ENCODE data around the gene KCNK17. TPM values are rescaled to one million over a fixed set of nuclear protein-coding genes. Genes with fewer than 3 reads are reported as not detected.

The KCNK17 gene, protein sequence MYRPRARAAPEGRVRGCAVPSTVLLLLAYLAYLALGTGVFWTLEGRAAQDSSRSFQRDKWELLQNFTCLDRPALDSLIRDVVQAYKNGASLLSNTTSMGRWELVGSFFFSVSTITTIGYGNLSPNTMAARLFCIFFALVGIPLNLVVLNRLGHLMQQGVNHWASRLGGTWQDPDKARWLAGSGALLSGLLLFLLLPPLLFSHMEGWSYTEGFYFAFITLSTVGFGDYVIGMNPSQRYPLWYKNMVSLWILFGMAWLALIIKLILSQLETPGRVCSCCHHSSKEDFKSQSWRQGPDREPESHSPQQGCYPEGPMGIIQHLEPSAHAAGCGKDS
- total RNA-seq (2022), result not detected in 2 replicates
- not detected for Bru-seq, nascent RNA
- BruChase-seq, experiment 1, labeled RNA remaining after a 2-hour chase, result percentile 5 among the genes with signal in this experiment
- BruChase-seq, experiment 2, labeled RNA remaining after a 6-hour chase, result not detected
- long read RNA-seq, result 0 reads

DNA sequence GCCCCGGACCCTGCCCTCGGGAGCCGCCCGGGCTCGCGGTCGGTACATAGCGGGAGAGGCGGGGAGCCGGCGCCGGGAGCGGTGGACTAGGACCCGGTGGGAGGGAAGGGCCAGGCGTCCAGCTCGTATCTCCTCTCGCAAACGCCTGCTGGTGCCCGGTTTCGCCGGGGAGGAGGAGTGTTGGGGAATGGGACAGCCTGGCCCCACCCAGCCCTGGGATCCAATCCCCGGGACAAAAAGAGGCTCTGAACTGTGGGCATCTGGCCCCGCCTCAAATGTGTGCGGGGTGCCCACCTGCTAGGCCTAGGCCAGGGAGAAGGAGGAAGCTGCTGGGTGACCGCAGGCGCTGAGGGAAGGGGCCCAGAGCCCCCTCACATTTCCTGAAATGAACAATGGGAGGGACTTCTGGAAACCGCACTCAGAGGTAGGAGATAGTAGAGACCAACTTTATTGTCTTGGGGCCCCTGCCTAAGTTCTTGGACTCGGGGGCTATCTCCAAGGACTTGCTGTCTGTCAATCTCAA lies at the start of gene KCNK17:
KCNK17 (minus strand) TSS at position 147 of the 523 bp plus-strand sequence; CDS start at position 48, 99 bp downstream.
- peak within 1 kb of the TSS; percentile 63 for H3K4me3 Mint-ChIP-seq (ENCODE audit: unreplicated experiment)
- intact Hi-C loops (cut with micrococcal nuclease; ENCODE audit: unreplicated experiment), result no loop called here
- H3K4me1 Mint-ChIP-seq (ENCODE audit: low read depth, unreplicated experiment), result no peaks in the 10 kb centered on the region
- peaks cover 19% of the 10 kb centered on the region for H3K27me3 Mint-ChIP-seq (ENCODE audit: insufficient read depth, unreplicated experiment)
- Histone ChIP-seq H3K4me3 (ENCODE audit: low read depth, low read length) (peak within 1 kb of the TSS; percentile 8), H3K27me3 (replicated peaks; ENCODE audit: control insufficient read depth, insufficient read depth, low read length) (peaks cover 7% of the 10 kb centered on the region), H3K4me1 (no peaks in the 10 kb centered on the region), H3K36me3 (ENCODE audit: control insufficient read depth, insufficient read depth, low read length) (no peaks in the 10 kb centered on the region), H3K9me3 (no peaks in the 10 kb centered on the region)
- ChIA-PET CTCF (interaction anchor here (1.1 kb wide), 1 partner anchor 21 kb away, joined by 3 read pairs; no protein-coding TSS in a partner anchor), POLR2A (interaction anchor here (0.5 kb wide), 1 partner anchor 345 kb away, joined by 3 read pairs; no protein-coding TSS in a partner anchor)
- BruUV-seq (replicated peaks), result no TSS peak
- DNase-seq, result no peak
- H3K27ac Mint-ChIP-seq (ENCODE audit: unreplicated experiment), result no peak within 1 kb of the TSS
- TF ChIP-seq CTCF (IDR thresholded peaks at IDR 0.05; ENCODE audit: insufficient read depth in 1 of 2, low read depth in 1 of 2, low read length in 1 of 2, severe bottlenecking in 1 of 2, unreplicated experiment in 1 of 2), result no peak
- no peaks in the 10 kb centered on the region for H3K9me3 Mint-ChIP-seq (ENCODE audit: unreplicated experiment)
- peaks cover 8% of the 10 kb centered on the region for H3K36me3 Mint-ChIP-seq (ENCODE audit: insufficient read depth, unreplicated experiment)

- H3K36me3 ChIP-seq (ENCODE audit: control insufficient read depth, insufficient read depth, low read length), result no peaks in the 10 kb centered on the region
- BruUV-seq (replicated peaks), result no TSS peak
- intact Hi-C loops (cut with micrococcal nuclease; ENCODE audit: unreplicated experiment), result loop anchor here (2.0 kb wide), 1 partner anchor 530 kb away; no protein-coding TSS in a partner anchor
- Mint-ChIP-seq H3K4me1 (ENCODE audit: low read depth, unreplicated experiment) (no peaks in the 10 kb centered on the region), H3K27me3 (ENCODE audit: insufficient read depth, unreplicated experiment) (peaks cover 13% of the 10 kb centered on the region), H3K27ac (ENCODE audit: unreplicated experiment) (no peak overlapping the region), H3K36me3 (ENCODE audit: insufficient read depth, unreplicated experiment) (no peaks in the 10 kb centered on the region), H3K9me3 (ENCODE audit: unreplicated experiment) (no peaks in the 10 kb centered on the region), H3K4me3 (ENCODE audit: unreplicated experiment) (no peak overlapping the region)
- H3K9me3 ChIP-seq, result no peaks in the 10 kb centered on the region
- H3K27me3 ChIP-seq (replicated peaks; ENCODE audit: control insufficient read depth, insufficient read depth, low read length), result no peaks in the 10 kb centered on the region
- no peaks in the 10 kb centered on the region for H3K4me1 ChIP-seq
- no peak for TF ChIP-seq CTCF (IDR thresholded peaks at IDR 0.05; ENCODE audit: insufficient read depth in 1 of 2, low read depth in 1 of 2, low read length in 1 of 2, severe bottlenecking in 1 of 2, unreplicated experiment in 1 of 2)
- no peak for DNase-seq
- CTCF ChIA-PET, result interaction anchor here (0.6 kb wide), 1 partner anchor 72 kb away, joined by 3 read pairs; no protein-coding TSS in a partner anchor
- H3K4me3 ChIP-seq (ENCODE audit: low read depth, low read length), result no peak overlapping the region
- POLR2A ChIA-PET, result no interaction called here
Observed at GRCh38 chr6:39363280-39363679, 49.1 kb upstream of the KCNK17 start.

DNA sequence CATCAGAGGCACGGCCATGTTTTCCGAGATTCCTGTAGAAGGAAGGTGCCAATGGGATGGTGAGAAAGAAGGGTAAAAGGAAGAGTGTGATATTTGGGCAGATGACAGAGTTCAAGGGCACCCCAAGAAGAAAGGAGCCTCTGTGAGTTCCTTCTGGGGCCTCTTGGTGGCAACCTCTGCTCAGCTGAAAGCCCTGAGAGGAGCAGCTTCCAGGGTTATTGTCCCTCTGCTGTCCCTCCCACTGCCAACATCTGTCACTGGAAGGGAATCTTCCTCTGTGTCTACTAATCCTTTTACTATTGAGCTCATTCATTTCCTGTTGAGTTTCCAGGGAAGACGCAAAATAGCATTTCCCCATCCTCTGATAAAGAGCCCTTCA lies 48.3 kb upstream of the KCNK17 start:
- H3K27me3 Mint-ChIP-seq (ENCODE audit: insufficient read depth, unreplicated experiment), result peaks cover 13% of the 10 kb centered on the region
- ChIA-PET CTCF (interaction anchor here (0.7 to 1.2 kb wide), 3 partner anchors 8 to 518 kb away, joined by 3 to 9 read pairs (median 3); no protein-coding TSS in a partner anchor), POLR2A (no interaction called here)
- Histone ChIP-seq H3K9me3 (no peaks in the 10 kb centered on the region), H3K4me1 (no peaks in the 10 kb centered on the region), H3K36me3 (ENCODE audit: control insufficient read depth, insufficient read depth, low read length) (no peaks in the 10 kb centered on the region), H3K4me3 (ENCODE audit: low read depth, low read length) (no peak overlapping the region), H3K27me3 (replicated peaks; ENCODE audit: control insufficient read depth, insufficient read depth, low read length) (no peaks in the 10 kb centered on the region)
- H3K9me3 Mint-ChIP-seq (ENCODE audit: unreplicated experiment), result no peaks in the 10 kb centered on the region
- TF ChIP-seq CTCF (IDR thresholded peaks at IDR 0.05; ENCODE audit: insufficient read depth in 1 of 2, low read depth in 1 of 2, low read length in 1 of 2, severe bottlenecking in 1 of 2, unreplicated experiment in 1 of 2), result peak in 1 of 2 experiments; percentile 9
- no TSS peak for BruUV-seq (replicated peaks)
- no peak overlapping the region for H3K27ac Mint-ChIP-seq (ENCODE audit: unreplicated experiment)
- peak in 1 of 2 experiments; percentile 16 for DNase-seq
- no peaks in the 10 kb centered on the region for H3K36me3 Mint-ChIP-seq (ENCODE audit: insufficient read depth, unreplicated experiment)
- intact Hi-C loops (cut with micrococcal nuclease; ENCODE audit: unreplicated experiment), result loop anchor here (2.0 kb wide), 1 partner anchor 530 kb away; no protein-coding TSS in a partner anchor
- H3K4me3 Mint-ChIP-seq (ENCODE audit: unreplicated experiment), result no peak overlapping the region
- no peaks in the 10 kb centered on the region for H3K4me1 Mint-ChIP-seq (ENCODE audit: low read depth, unreplicated experiment)

Measured in Caco-2 (cell line).